Measurements from ENCODE around the gene ABCA13. TPM values are rescaled to one million over a fixed set of nuclear protein-coding genes. Genes with fewer than 3 reads are reported as not detected.

Gene ABCA13
- polyA plus RNA-seq, 3 donors = 0.10 to 0.41 (median 0.37) TPM

GRCh38 chr7:48587475-48587874, 416.2 kb downstream of the ABCA13 start:
- no peaks in the 10 kb centered on the region for H4K20me1 ChIP-seq (ENCODE audit: insufficient read depth, low read length)
- Mint-ChIP-seq H3K9me3 (peaks cover 0 to 3% (median 0%) of the 10 kb centered on the region in 7 donors), H3K27me3 (ENCODE audit: low read depth in 3 of 3) (no peaks in the 10 kb centered on the region), H3K4me1 (no peaks in the 10 kb centered on the region), H3K36me3 (no peaks in the 10 kb centered on the region), H3K27ac (no peak overlapping the region), H3K4me3 (no peak overlapping the region)
- no peaks in the 10 kb centered on the region for H3K4me1 ChIP-seq (ENCODE audit: control insufficient read depth in 1 of 2, insufficient read depth in 2 of 2, low read length in 2 of 2)
- H3K4me2 ChIP-seq (replicated peaks; ENCODE audit: extremely low read depth, low read length, poor library complexity, severe bottlenecking) = no peak overlapping the region
- intact Hi-C loops (cut with micrococcal nuclease) = no loop called here
- H3K27me3 ChIP-seq (ENCODE audit: control insufficient read depth in 2 of 2, insufficient read depth in 2 of 2, low read length in 2 of 2) = no peaks in the 10 kb centered on the region
- H2AFZ ChIP-seq (ENCODE audit: insufficient read depth, low read depth, low read length, poor library complexity, severe bottlenecking) = no peak overlapping the region
- H3K79me2 ChIP-seq (ENCODE audit: insufficient read depth, low read length) = no peaks in the 10 kb centered on the region
- no peak for DNase-seq
- H3K27ac ChIP-seq (ENCODE audit: low read depth in 1 of 2, low read length in 2 of 2) = no peak overlapping the region
- H3K4me3 ChIP-seq (replicated peaks in 1 of 3; ENCODE audit: low read depth in 2 of 3, low read length in 3 of 3) = no peak overlapping the region
- no peak overlapping the region for H3K9ac ChIP-seq (ENCODE audit: insufficient read depth, low read length, poor library complexity, severe bottlenecking)
- no peak for TF ChIP-seq CTCF (IDR thresholded peaks at IDR 0.05)
- H3K9me3 ChIP-seq (replicated peaks in 1 of 2; ENCODE audit: control insufficient read depth in 1 of 2, insufficient read depth in 1 of 2, low read length in 2 of 2) = no peaks in the 10 kb centered on the region
- no peaks in the 10 kb centered on the region for H3K36me3 ChIP-seq (replicated peaks in 1 of 2; ENCODE audit: control insufficient read depth in 1 of 2, insufficient read depth in 2 of 2, low read length in 2 of 2)

DNA sequence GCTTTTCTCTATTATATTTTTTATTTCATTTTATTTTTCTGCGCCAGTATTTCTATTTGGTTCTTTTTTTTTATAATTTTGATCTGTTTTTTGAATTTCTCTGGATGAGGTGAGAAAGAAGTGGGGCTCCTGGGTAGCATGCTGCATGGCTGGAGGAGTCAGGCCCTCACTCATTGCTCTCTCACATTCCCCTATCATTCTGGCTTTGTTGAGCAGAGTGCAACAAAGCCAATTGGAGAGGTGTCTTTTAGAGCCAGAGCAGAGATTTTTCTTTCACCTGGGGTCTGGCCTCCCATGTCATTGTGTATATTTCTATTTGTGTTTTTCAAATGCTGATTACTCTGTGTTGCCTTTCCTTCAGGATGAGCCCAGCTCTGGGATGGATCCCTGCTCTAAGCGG, 423.1 kb downstream of the ABCA13 start:
- Mint-ChIP-seq H3K4me1 (no peaks in the 10 kb centered on the region), H3K9me3 (peaks cover 0 to 5% (median 2%) of the 10 kb centered on the region in 7 donors), H3K27me3 (ENCODE audit: low read depth in 3 of 3) (peaks cover 0 to 2% (median 0%) of the 10 kb centered on the region in 3 donors), H3K4me3 (no peak overlapping the region), H3K36me3 (no peaks in the 10 kb centered on the region), H3K27ac (peak overlapping the region in 1 of 7 donors; percentile 42)
- Histone ChIP-seq H3K36me3 (replicated peaks in 1 of 2; ENCODE audit: control insufficient read depth in 1 of 2, insufficient read depth in 2 of 2, low read length in 2 of 2) (no peaks in the 10 kb centered on the region), H3K27ac (ENCODE audit: low read depth in 1 of 2, low read length in 2 of 2) (no peak overlapping the region), H3K9ac (ENCODE audit: insufficient read depth, low read length, poor library complexity, severe bottlenecking) (no peak overlapping the region), H3K9me3 (replicated peaks in 1 of 2; ENCODE audit: control insufficient read depth in 1 of 2, insufficient read depth in 1 of 2, low read length in 2 of 2) (no peaks in the 10 kb centered on the region), H2AFZ (ENCODE audit: insufficient read depth, low read depth, low read length, poor library complexity, severe bottlenecking) (no peak overlapping the region), H3K27me3 (ENCODE audit: control insufficient read depth in 2 of 2, insufficient read depth in 2 of 2, low read length in 2 of 2) (no peaks in the 10 kb centered on the region), H3K4me1 (ENCODE audit: control insufficient read depth in 1 of 2, insufficient read depth in 2 of 2, low read length in 2 of 2) (no peaks in the 10 kb centered on the region), H3K4me3 (replicated peaks in 1 of 3; ENCODE audit: low read depth in 2 of 3, low read length in 3 of 3) (no peak overlapping the region), H4K20me1 (ENCODE audit: insufficient read depth, low read length) (no peaks in the 10 kb centered on the region), H3K79me2 (ENCODE audit: insufficient read depth, low read length) (no peaks in the 10 kb centered on the region), H3K4me2 (replicated peaks; ENCODE audit: extremely low read depth, low read length, poor library complexity, severe bottlenecking) (no peak overlapping the region)
- no peak for TF ChIP-seq CTCF (IDR thresholded peaks at IDR 0.05)
- WGBS (ENCODE audit: insufficient coverage) = 86% methylated on average over 1 of the region's 2 CpGs
- no peak for DNase-seq
- intact Hi-C loops (cut with micrococcal nuclease) = no loop called here
